Measurements from ENCODE around the gene S100A8.
"Not testable (repeated sequence)": the region's sequence is repeated elsewhere in the genome, so short reads cannot be mapped to it uniquely, and the experiment has no call there.

S100A8 gene

GRCh38 chr1:153390938-153391710 lies at the start of gene S100A8:
TSS of gene S100A8 (minus strand) at chr1:153391073. CDS start at chr1:153390535, 538 bp downstream.
- no peak for DNase-seq (ENCODE audit: low read depth in 2 of 2)

DNA sequence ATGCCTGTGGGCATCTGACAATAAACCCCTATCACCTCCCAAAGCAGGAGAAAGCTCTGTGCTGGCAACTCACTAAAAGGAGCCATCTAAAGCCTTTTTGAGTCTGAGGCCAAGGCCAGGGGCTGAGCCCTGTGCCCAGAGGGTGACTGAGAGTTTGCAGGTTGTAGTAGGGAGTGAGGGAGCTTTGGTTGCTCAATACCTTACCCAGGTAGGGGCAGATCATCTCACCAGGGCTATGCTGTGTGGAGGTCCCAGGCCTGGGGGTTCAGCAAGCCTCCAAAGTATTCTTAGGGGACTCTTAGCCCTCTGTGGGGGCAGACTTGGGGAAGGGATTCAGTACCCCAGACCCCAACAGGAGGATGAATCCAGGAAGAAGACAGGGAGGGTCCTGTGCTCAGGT lies 48.4 kb upstream of the S100A8 start:
- DNase-seq (ENCODE audit: low read depth in 2 of 2) = no peak

GRCh38 chr1:153438599-153438998 lies 47.7 kb upstream of the S100A8 start:
- no peak for DNase-seq (ENCODE audit: low read depth in 2 of 2)

DNA sequence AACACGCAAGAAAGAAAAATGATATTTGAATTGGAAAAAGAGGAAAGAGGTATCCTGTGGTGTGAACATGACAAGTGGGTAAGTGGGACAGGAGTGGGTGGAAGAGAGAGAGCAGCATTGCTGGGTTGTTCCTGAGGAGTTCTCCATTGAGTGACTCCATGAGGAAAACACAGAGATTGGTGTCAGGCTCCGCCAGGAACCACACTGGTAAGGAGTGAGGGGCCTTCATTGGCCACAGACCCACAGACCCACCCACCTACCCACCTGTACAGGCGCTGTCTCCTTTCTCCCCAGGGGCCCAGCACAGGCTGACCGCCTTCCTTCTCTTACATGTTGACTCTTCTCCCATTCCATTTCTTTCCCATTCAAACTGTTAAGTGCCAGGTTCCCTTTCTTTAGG lies 46.4 kb upstream of the S100A8 start:
- no peak for DNase-seq (ENCODE audit: low read depth in 2 of 2)

DNA sequence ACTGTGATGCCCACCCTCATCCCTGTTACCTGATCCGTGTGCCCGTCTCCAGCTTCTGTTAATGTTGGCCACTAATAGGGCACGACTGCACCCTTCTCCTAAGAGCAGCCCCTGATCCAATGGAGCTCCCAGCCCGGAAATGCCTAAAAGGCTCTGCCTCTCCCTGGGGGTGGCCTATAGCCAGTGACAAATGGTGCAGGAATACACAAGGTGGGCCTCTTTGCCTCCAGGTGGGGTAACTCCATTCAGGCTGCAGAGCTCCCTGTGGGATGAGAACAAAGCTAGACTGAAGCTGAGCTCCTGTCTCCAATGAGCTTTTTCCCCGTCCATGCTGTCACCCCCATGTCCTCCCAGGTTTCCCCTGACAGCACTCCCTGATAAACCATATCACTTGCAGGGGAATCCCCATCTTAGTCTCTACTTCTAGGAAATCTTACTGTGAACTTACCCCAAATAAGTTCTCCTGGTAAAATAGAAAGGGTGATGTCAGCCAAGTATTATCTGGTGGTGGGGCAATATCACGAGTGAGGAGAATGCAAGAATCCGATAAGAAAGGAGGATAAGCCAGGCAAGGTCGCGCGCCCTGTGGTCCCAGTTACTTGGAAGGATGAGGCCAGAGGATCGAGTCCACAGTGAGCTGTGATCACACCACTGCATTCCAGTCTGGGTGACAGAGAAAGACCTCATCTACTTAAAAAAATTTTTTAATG lies 44.0 kb upstream of the S100A8 start:
- DNase-seq (ENCODE audit: low read depth in 2 of 2) = no peak

DNA sequence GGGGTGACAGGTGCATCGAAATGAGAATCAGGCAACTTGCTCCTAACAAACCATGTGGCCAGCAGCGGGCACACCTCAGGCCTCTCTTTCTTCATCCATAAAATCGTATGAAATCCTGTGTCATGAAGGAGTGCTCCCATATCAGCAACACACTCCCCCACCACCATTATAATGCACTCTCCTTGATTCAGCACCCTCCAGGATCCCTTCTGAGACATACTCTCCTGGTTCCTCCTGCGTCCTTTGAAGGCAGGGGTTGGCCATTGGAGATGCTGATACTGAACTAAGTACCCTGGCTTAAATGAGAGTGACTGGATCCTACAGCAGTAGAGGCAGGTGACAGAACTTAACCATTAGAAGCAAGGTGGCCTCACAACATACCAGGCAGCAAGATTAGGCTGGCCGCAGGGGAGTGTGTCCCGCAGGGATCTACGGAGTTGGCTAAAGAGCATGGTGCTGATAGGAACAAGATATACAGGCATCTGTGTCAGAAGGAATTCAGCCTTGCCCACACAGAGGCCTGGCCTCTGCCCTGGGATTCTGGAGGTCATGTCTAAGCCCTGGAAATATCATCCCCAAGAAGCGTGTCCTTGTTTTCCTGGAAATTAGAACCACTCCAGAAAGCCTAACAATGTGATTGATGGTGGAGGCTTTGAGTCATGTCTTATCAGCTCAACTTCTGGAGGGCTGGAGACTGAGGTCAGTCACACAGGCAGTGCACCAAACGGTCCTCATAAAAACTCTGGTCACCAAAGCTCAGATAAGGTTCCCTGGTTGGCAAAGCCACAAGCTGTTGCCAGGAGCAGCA lies 42.2 kb upstream of the S100A8 start:
- no peak for DNase-seq (ENCODE audit: low read depth in 2 of 2)

DNA sequence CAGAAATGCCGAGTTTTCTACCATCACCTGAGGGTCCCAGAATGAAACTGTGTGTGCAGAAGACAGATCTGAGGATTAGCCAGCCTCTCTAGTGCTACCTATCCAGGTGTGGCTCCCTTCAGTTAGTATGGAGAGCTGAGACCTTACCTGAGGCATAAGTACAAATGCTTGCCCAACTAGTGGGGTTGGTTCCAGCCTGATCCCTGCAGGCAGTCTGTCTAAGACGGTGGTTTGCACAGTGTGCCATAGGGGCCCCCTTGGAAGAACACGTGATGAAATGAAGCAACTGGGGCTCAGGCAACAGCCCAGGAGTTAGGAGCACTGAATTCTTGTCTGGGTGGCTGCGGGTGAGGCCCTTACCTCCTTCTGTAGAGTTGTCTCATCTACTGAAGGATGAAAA lies 41.1 kb upstream of the S100A8 start:
- DNase-seq (ENCODE audit: low read depth in 2 of 2) = no peak

DNA sequence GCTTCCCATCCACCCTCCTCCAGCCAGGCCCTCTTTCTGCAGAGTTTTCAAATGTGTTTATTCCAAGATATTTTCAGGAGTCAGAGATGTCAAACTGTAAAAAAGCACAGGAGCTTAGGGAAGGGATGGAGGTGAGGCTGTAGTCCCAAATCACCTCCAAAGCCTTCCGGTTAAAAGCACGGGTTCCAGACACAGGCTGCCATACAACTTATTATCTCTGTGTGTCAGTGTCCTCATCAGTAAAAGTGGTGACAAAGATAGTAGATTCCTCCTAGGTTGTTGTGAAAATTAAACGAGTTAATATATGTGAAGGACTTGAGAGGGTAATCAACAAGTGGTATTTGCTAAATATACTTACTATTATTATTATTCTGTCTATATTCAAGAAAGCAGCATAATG lies 40.6 kb upstream of the S100A8 start:
- no peak for DNase-seq (ENCODE audit: low read depth in 2 of 2)

DNA sequence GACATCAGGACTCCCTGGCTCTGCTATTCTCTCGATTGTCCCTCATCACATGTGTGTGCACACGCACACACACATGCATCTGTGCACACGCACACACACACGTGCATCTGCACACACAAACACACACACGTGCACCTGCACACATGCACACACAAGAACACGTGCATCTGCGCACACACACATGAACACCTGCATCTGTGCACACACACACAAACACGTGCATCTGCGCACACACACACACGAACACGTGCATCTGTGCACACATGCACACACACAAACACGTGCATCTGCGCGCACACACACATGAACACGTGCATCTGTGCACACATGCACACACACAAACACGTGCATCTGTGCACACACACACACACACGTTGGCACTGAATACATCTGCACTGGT lies 40.1 kb upstream of the S100A8 start:
- DNase-seq (ENCODE audit: low read depth in 2 of 2) = no peak

GRCh38 chr1:153430561-153430960 lies 39.7 kb upstream of the S100A8 start:
- DNase-seq (ENCODE audit: low read depth in 2 of 2) = no peak

DNA sequence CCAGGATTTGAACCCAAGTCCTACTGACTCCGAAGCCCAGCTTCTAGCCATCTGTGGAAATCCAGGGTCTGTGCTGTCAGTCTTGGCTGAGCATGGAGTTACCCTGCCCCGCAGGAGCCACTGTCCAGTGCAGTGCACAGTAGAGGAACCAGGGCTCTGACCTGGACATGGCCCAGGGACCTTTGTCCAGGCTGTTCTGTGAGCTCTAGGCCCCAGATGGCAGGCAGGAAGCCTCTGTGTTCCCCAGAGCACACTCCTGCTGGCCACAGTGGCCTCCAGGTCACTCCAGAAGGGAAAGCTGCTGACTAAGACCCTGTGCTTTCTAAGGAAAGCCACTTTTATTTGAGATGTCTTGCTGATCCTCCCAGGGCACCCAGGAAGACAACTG lies 39.3 kb upstream of the S100A8 start:
- no peak for DNase-seq (ENCODE audit: low read depth in 2 of 2)

- no peak for DNase-seq (ENCODE audit: low read depth in 2 of 2)
Observed at GRCh38 chr1:153429266-153430165, 38.6 kb upstream of the S100A8 start.

DNA sequence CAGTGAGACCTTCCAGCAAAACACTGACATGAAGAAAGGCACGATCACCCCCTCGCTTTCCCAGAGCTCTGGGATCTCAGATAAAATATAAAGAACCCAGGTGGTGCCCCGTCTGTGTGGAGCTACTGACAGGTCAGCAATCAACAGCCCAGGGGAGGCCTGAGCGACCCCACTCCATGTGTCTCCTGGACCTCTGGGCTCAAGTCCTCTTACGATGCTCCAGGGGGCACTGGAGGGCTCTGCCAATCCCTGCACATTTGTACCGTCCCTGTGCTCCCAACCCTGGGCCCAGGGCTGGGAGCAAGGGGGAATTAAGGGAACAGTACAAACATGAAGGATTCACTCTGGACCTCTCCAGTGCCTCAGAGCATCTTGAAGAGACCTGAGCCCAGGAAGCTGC lies 37.9 kb upstream of the S100A8 start:
- DNase-seq (ENCODE audit: low read depth in 2 of 2) = no peak

GRCh38 chr1:153428073-153428638 lies 37.3 kb upstream of the S100A8 start:
- no peak for DNase-seq (ENCODE audit: low read depth in 2 of 2)

DNA sequence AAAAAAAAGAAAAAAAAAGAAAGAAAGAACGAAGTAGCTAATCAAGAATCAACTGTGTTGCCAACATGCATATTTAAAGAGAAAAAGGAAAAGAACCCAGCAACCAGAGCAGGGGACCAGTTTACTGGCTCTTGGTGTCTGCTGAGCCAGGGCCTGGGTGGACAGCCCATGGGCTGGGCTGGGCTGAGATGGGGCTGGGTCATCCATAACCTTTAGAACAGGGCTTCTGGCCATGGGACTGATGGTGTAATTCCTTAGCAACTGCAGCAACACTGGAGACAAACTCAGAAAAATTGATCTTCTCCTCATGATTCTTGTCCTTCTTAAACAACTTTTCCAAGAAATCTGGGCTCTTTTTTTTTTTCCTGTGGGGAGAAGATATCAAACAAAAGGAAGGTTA lies 35.9 kb upstream of the S100A8 start:
- no peak for DNase-seq (ENCODE audit: low read depth in 2 of 2)

GRCh38 chr1:153422450-153423068 lies 31.7 kb upstream of the S100A8 start:
- DNase-seq (ENCODE audit: low read depth in 2 of 2) = peak; percentile 22 to 29

DNA sequence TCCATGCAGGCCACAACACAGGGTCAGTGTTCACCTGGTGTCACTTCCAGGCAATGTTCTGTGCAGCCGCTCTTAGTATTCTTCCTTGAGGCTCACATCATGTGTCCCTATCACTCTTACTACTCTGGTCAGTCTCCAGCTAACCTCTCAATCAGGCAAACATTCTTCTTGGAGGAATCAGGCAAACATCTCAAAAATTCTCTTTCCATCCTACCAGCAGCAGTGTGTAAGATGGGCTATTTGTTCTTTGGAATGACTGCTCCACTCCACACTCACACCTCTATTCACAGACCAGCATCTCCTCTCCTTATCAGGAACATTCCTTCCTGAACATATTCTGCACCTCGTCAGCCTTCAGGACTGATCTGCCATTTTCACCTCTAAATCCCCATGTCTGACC lies 29.4 kb upstream of the S100A8 start:
- no peak for DNase-seq (ENCODE audit: low read depth in 2 of 2)

DNA sequence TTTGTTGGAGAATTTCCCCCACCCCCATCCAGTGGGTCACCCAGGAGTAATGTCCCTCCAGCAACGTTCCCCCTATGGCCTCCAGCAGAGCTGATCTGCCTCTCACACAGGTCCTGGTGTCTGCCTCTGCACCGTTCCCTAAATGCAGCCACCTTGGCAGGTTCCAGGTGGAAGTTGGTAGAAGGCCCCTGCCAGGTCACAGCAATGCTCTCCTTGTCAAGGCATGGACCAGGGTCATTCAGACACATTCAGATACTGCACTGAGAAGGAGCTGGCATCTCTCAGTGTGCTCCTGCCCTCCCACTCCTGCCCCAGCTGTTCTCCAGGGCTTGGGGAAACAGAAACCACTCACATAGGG lies 28.5 kb upstream of the S100A8 start:
- not testable (repeated sequence) for DNase-seq (ENCODE audit: low read depth in 2 of 2)

DNA sequence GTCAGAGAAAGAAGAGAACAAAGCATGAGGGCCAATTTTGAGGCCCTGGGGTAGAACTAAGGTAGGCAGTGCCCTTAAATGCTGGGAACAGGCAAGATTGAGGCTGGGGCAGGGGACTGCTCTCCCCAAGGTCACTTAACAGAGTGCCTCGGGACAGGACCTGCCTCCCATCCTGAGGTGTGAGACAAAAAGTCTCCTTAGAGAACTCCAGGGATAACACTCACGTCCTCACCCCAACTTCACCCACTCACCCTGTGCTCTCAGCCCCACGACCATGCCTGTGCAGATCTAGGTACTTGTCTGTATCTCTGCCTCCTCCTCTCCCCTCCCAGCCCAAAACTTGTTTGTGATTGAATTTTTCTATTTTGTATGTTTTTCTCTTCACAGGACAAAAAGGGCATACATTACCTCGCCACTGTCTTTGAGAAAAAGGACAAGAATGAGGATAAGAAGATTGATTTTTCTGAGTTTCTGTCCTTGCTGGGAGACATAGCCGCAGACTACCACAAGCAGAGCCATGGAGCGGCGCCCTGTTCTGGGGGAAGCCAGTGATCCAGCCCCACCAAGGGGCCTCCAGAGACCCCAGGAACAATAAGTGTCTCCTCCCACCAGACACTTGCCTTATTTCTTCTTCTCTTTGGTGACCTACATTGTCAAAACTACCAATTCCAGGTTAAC lies 28.0 kb upstream of the S100A8 start:
- DNase-seq (ENCODE audit: low read depth in 2 of 2) = not testable (repeated sequence)

All from stimulated activated CD8-positive, alpha-beta memory T cell treated with anti-CD3 and anti-CD28 coated beads, Interleukin-7, amount 100 ng/mL, for 4 hours (primary cell).